Breast epithelium (tissue), 4 donors: ENCODE data around the gene NR4A3. TPM values are rescaled to one million over a fixed set of nuclear protein-coding genes. Genes with fewer than 3 reads are reported as not detected.

Source experiments
- DNase-seq, 2 donors: peaks; one replicate each; pipeline ENCODE4 v3.0.0-alpha.2; 2019; ENCODE audit warnings: low spot score in 2 of 2
- H3K27ac ChIP-seq, 2 donors: fragments of 200-600 bp; sonication (generic) in 1 of 2; one replicate each; pipeline ENCODE4 v1.5.1; 2016 to 2019; ENCODE audit warnings: mild to moderate bottlenecking in 1 of 2
- H3K27me3 ChIP-seq, 2 donors: fragments of 200-600 bp; sonication (generic) in 1 of 2; one replicate each; pipeline versions ENCODE4 v1.5.1 to v1.6.0; 2017 to 2019; ENCODE audit warnings: control low read depth in 1 of 2, mild to moderate bottlenecking in 1 of 2
- H3K36me3 ChIP-seq: fragments of 200-600 bp; one replicate; pipeline ENCODE4 v1.5.1; 2019
- H3K4me1 ChIP-seq, 2 donors: fragments of 200-600 bp; sonication (generic); one replicate each; pipeline ENCODE4 v1.5.1; 2016 to 2019; ENCODE audit warnings: control low read depth in 1 of 2
- H3K4me3 ChIP-seq, 3 donors: fragments of 200-600 bp; sonication (generic); 1 replicate in 2 of 3; 2 replicates in 1 of 3; pipeline ENCODE4 v1.5.1; 2016 to 2019; ENCODE audit warnings: mild to moderate bottlenecking in 3 of 3, moderate library complexity in 2 of 3
- H3K9me3 ChIP-seq, 2 donors: fragments of 200-600 bp; sonication (generic) in 1 of 2; one replicate each; pipeline ENCODE4 v1.5.1; 2016 to 2019; ENCODE audit warnings: control low read depth in 1 of 2
- POLR2A ChIP-seq: fragments of 450-650 bp; IDR thresholded peaks from one replicate; pipeline ENCODE4 v1.6.1; 2016; ENCODE audit warnings: antibody characterized with exemption, mild to moderate bottlenecking, moderate library complexity
- POLR2AphosphoS5 ChIP-seq, 3 donors: sonication (generic); formaldehyde crosslinking; IDR thresholded peaks; one replicate each; pipeline ENCODE4 v1.6.1; 2017; ENCODE audit warnings: antibody characterized with exemption in 3 of 3
- intact Hi-C: fragments of 100-400 bp; cut with DNase I; formaldehyde crosslinking; loops from one replicate; pipeline ENCODE4 v1.15.1; 2023; ENCODE audit warnings: low total_unique reads
- total RNA-seq, 3 donors: library from RNA; depleted of rRNA; stranded (reverse); fragments of >200 nt; gene quantifications; one replicate each; pipeline ENCODE4 v1.1.0, GENCODE V29; 2016
- TF ChIP-seq, protein P1 (sequence below), 3 donors: fragments of 450-650 bp; IDR thresholded peaks; one replicate each; pipeline ENCODE4 v1.5.1; 2016 to 2017; ENCODE audit warnings: antibody characterized with exemption in 3 of 3, mild to moderate bottlenecking in 3 of 3, moderate library complexity in 3 of 3

NR4A3 gene
- total RNA-seq, 3 donors from 2014 or later: 1.3 to 34.1 (median 4.9) TPM

DNA sequence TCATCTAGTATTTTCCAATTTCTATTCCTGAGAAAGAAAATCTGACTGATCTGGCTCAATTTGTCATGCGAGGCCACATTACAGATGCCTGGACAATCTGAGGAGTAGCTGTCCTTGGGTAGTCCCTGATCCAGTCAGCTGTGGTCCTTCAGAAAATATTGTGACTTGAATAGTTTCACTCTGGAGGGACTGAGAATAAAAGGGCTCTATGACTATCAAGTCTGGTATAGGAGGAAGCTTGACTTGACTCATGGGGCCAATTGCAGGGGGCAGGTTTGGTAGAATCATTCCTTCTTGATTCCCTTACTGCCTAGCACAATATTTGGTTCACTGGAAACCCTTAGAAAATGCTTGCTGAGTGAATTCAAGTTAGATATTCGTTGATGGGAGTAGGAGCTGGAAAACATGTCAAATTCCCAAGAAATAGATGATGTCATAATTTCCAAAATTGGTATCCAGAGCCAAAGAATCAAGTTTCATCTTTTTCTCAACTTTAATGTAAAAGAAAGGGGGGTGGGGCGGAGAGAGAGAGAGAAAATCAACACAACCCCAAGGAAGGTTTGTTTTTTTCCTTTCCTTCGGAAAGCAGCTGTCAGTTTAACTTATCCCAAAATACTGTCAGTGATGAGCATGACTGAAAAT lies 52.4 kb downstream of the NR4A3 start:
- intact Hi-C loops: no loop called here

DNA sequence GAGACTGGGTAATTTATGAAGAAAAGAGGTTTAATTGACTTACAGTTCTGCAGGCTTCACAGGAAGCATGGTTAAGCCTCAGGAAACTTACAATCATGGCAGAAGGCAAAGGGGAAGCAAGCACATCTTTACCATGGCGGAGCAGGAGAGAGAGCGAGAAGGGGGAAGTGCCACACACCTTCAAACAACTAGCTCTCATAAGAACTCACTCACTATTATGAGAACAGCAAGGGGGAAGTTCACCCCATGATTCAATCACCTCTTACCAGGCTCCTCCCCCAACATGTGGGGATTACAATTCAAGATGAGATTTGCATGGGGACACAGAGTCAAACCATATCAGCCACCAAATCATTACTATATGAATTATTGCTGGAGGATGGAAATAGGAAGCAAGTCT lies 54.5 kb downstream of the NR4A3 start:
- intact Hi-C loops: no loop called here
- TF ChIP-seq, protein P1, sequence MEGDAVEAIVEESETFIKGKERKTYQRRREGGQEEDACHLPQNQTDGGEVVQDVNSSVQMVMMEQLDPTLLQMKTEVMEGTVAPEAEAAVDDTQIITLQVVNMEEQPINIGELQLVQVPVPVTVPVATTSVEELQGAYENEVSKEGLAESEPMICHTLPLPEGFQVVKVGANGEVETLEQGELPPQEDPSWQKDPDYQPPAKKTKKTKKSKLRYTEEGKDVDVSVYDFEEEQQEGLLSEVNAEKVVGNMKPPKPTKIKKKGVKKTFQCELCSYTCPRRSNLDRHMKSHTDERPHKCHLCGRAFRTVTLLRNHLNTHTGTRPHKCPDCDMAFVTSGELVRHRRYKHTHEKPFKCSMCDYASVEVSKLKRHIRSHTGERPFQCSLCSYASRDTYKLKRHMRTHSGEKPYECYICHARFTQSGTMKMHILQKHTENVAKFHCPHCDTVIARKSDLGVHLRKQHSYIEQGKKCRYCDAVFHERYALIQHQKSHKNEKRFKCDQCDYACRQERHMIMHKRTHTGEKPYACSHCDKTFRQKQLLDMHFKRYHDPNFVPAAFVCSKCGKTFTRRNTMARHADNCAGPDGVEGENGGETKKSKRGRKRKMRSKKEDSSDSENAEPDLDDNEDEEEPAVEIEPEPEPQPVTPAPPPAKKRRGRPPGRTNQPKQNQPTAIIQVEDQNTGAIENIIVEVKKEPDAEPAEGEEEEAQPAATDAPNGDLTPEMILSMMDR (IDR thresholded peaks at IDR 0.05): no peak
- TF ChIP-seq POLR2A (no peak), POLR2AphosphoS5 (IDR thresholded peaks at IDR 0.05) (no peak)

More for the DNA sequence above, 52.4 kb downstream of the NR4A3 start:
- no peak for DNase-seq
- no peaks in the 10 kb centered on the region for H3K9me3 ChIP-seq
- H3K4me3 ChIP-seq: no peak overlapping the region
- no peaks in the 10 kb centered on the region for H3K4me1 ChIP-seq
- H3K36me3 ChIP-seq: no peaks in the 10 kb centered on the region
- no peak overlapping the region for H3K27ac ChIP-seq
- TF ChIP-seq, protein P1 (IDR thresholded peaks at IDR 0.05): no peak
- no peak for TF ChIP-seq POLR2A
- TF ChIP-seq POLR2AphosphoS5 (IDR thresholded peaks at IDR 0.05): no peak
- no peaks in the 10 kb centered on the region for H3K27me3 ChIP-seq

DNA sequence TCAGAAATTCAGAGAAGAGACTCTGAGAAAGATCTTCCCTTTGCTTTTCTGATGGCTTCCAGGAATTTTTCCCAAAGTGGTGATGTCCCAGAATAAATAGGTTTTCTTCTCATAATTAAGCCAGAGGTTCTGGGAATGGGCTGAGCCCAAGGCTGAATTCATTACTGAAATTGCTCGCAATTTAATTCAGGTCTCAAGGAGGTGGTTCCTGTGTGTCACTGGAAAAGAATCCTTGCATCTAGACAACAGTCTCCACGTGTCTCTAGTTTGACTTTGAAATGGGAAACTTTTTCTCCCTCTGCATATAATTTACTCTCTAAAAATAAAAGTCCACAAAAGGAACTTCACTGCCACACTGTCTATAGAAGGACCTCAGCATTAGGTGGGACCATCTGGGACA lies 57.0 kb downstream of the NR4A3 start:
- H3K36me3 ChIP-seq: no peaks in the 10 kb centered on the region
- H3K4me3 ChIP-seq: no peak overlapping the region
- no peak overlapping the region for H3K27ac ChIP-seq
- intact Hi-C loops: no loop called here
- H3K27me3 ChIP-seq: no peaks in the 10 kb centered on the region
- TF ChIP-seq, protein P1 (IDR thresholded peaks at IDR 0.05): no peak
- TF ChIP-seq POLR2AphosphoS5 (IDR thresholded peaks at IDR 0.05) (no peak), POLR2A (no peak)
- H3K4me1 ChIP-seq: no peaks in the 10 kb centered on the region
- H3K9me3 ChIP-seq: no peaks in the 10 kb centered on the region
- DNase-seq: no peak

More for the DNA sequence above, 54.5 kb downstream of the NR4A3 start:
- H3K36me3 ChIP-seq: no peaks in the 10 kb centered on the region
- H3K4me3 ChIP-seq: no peak overlapping the region
- no peak overlapping the region for H3K27ac ChIP-seq
- DNase-seq: no peak
- H3K9me3 ChIP-seq: no peaks in the 10 kb centered on the region
- no peaks in the 10 kb centered on the region for H3K27me3 ChIP-seq
- H3K4me1 ChIP-seq: no peaks in the 10 kb centered on the region

DNA sequence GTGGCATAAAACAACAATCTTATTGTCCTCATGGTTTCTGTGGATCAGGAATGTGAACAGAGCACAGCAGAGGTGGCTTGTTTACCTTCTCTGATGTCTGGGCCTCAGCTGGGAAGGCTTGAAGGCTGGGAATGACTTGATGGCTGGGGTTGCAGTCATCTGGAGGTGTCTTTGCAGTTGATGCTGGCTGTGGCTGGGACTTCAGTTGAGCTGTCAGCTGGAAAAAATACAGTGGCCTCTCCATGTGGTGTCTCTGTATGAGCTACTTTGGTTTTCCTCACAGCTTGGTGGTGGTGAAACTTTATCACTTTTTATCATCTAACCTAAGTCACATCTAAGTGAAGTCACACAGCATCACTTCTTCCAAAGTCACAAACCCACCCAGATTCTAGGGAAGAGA lies 60.1 kb downstream of the NR4A3 start:
- intact Hi-C loops: no loop called here
- Histone ChIP-seq H3K27me3 (no peaks in the 10 kb centered on the region), H3K9me3 (no peaks in the 10 kb centered on the region), H3K4me3 (no peak overlapping the region), H3K4me1 (no peaks in the 10 kb centered on the region), H3K36me3 (no peaks in the 10 kb centered on the region), H3K27ac (no peak overlapping the region)
- no peak for DNase-seq
- no peak for TF ChIP-seq POLR2A
- TF ChIP-seq, protein P1 (IDR thresholded peaks at IDR 0.05): no peak
- no peak for TF ChIP-seq POLR2AphosphoS5 (IDR thresholded peaks at IDR 0.05)

DNA sequence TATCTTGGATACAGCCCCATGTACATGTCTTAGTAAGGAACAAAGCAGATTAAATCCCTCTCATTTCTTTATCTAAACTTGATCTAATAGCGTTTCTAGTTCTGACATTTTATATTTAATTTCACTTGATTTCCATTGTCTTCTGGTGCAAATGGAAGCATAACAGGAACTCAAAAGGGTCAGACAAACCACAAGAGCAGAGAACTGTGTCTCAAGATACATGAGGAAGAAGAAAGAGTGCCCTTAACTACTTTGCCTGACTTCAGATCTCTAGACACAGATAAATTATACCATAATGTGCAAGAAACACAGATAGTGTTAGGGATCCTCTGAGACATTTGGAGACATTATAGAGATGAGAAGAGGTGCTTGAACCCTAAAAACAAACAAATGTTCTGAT lies 64.1 kb downstream of the NR4A3 start:
- H3K9me3 ChIP-seq: no peaks in the 10 kb centered on the region
- no peak for TF ChIP-seq POLR2A
- H3K4me1 ChIP-seq: no peaks in the 10 kb centered on the region
- H3K36me3 ChIP-seq: no peaks in the 10 kb centered on the region
- no peak overlapping the region for H3K4me3 ChIP-seq
- no peaks in the 10 kb centered on the region for H3K27me3 ChIP-seq
- H3K27ac ChIP-seq: no peak overlapping the region
- intact Hi-C loops: no loop called here
- no peak for DNase-seq
